ENCODE measurements around the gene EIF2AK2. TPM values are rescaled to one million over a fixed set of nuclear protein-coding genes. Genes with fewer than 3 reads are reported as not detected.
A peak's percentile ranks its signal among the peaks of the same experiment; 100 is the strongest.

The EIF2AK2 gene
- total RNA-seq, 3 donors from 2014 or later, result 13.8 to 23.4 (median 21.2) TPM

DNA sequence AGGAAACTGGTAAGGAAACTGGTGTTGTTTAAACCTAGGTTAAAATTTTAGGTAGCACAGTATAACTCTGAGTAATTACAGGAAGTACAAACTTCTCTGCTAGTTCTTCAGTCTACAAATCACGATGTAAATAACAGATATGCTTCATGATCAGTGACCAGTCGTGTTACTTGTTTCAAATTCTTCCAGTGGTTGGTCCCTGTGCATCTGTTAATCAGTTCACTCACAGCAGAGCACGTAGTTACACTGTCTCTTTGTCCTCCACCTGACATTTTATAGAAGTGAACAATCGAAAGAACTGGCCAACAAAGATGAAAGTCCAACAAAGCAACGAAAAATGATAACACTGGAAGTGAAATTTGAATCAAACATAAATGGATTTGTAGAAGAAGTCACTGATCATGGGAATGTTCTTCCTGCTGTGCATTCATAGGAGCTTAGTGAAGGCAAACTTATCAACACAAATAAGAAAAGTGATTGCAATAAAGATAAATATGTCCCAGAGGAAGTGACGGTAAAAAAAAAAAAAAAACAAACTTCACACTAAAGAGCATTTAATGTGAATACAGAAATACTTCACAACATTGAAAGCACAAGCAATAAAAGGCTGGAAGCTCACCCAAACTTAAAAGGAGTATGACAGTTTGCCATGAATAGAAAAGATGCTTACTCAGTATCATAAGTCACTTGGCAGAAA, 7.0 kb downstream of the EIF2AK2 start:
- Mint-ChIP-seq H3K4me1 (ENCODE audit: low read depth) (peaks cover 45% of the 10 kb centered on the region), H3K9me3 (peaks cover 5% of the 10 kb centered on the region), H3K36me3 (ENCODE audit: insufficient read depth) (peaks cover 36% of the 10 kb centered on the region), H3K27me3 (ENCODE audit: low read depth) (no peaks in the 10 kb centered on the region), H3K4me3 (peak overlapping the region; percentile 47)
- DNase-seq (no peak), ATAC-seq (peak; percentile 48 to 70)

DNA sequence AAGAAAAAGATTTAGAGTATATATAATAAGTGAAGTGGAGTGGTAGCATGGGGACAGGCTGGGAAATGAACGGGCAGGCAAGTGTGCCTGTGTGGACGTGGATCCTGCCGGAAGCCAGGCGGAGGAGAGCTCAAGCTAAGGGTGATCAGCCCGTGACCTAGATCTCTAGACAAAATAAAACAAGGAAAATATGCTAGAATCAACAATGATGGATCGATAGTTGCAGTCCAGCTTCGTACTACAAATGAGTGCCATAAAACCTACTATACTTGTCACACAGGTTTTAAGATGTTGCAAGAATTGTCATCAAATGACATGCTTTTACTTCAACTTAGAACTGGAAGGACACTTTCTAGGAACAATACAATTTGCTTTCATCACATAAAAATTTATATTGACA, 8.5 kb downstream of the EIF2AK2 start:
- H3K9me3 Mint-ChIP-seq, result no peaks in the 10 kb centered on the region
- no peaks in the 10 kb centered on the region for H3K27me3 Mint-ChIP-seq (ENCODE audit: low read depth)
- ATAC-seq (no peak), DNase-seq (no peak)
- H3K36me3 Mint-ChIP-seq (ENCODE audit: insufficient read depth), result peaks cover 35% of the 10 kb centered on the region
- peaks cover 34% of the 10 kb centered on the region for H3K4me1 Mint-ChIP-seq (ENCODE audit: low read depth)
- H3K4me3 Mint-ChIP-seq, result no peak overlapping the region

DNA sequence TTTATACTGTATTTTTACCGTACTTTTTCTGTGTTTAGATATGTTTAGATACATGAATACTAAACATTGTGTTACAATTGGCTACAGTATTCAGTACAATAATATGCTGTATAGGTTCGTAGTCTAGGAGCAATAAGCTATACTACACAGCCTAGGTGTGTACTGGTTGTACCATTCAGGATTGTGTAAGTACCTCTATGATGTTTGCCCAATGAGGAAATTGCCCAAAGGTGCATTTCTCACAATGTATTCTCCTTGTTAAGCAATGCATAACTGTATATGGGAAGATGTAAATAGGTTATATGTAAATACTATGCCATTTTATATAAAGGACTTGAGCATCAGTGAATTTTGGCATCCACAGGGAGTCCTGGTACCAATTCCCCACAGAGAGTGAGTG, 10.7 kb downstream of the EIF2AK2 start:
- DNase-seq, result no peak
- Mint-ChIP-seq H3K36me3 (ENCODE audit: insufficient read depth) (peaks cover 29% of the 10 kb centered on the region), H3K4me1 (ENCODE audit: low read depth) (peaks cover 16% of the 10 kb centered on the region), H3K4me3 (no peak overlapping the region), H3K9me3 (no peaks in the 10 kb centered on the region), H3K27me3 (ENCODE audit: low read depth) (no peaks in the 10 kb centered on the region)
- no peak for ATAC-seq

DNA sequence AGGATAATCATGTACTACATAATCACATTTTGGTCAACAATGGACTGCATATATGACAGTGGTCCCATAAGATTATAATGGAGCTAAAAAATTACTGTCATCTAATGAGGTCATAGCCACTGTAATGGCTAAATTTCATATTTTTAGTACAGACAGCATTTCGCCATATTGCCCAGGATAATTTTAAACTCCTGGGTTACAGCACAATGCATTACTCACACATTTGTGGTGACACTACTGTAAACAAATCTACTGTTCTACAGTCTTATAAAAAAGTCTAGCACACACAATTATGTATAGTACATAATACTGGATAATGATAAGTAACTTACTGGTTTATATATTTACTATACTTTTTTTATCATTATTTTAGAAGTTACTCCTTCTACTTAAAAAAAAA, 12.8 kb downstream of the EIF2AK2 start:
- Mint-ChIP-seq H3K36me3 (ENCODE audit: insufficient read depth) (peaks cover 36% of the 10 kb centered on the region), H3K9me3 (no peaks in the 10 kb centered on the region), H3K4me1 (ENCODE audit: low read depth) (peaks cover 4% of the 10 kb centered on the region), H3K4me3 (no peak overlapping the region), H3K27me3 (ENCODE audit: low read depth) (no peaks in the 10 kb centered on the region)
- DNase-seq, result no peak
- ATAC-seq, result no peak

DNA sequence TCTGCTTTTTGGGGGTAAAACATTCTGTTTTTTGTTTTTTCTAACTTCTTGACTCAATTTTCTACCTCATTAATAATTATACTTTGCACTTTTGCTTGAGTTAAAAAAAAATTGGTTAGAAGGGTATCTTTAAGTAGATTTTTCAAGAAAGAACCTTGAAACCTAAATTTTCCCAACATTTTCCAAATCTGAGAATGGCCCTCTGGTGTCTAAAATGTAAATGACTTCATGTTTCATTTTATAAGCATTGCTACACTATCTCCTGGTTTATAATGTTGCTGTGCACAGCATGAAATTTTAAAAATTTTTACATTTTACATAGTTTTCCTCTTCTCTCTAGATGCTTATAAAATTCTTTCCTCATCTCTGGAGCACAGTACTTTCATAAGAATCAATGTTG, 14.2 kb downstream of the EIF2AK2 start:
- Mint-ChIP-seq H3K27me3 (ENCODE audit: low read depth) (no peaks in the 10 kb centered on the region), H3K4me3 (no peak overlapping the region), H3K36me3 (ENCODE audit: insufficient read depth) (peaks cover 35% of the 10 kb centered on the region), H3K4me1 (ENCODE audit: low read depth) (peaks cover 4% of the 10 kb centered on the region), H3K9me3 (no peaks in the 10 kb centered on the region)
- DNase-seq, result no peak
- no peak for ATAC-seq

DNA sequence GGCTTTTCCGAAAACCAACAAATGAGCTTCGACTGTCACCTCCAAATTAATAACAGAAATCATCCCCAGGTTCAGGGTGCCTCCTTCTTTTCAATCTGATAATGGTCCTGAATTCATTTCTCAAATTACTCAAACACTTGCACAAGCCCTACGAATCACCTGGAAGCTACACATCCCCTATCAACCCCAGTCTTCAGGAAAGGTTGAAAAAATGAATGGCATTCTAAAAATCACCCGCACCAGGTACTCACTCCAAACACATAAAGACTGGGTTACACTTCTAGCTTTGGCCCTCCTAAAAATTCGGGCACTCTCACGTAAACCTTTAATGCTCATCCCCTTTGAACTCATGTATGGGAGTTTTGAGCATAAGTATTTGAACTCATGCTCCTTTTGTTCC, 23.9 kb downstream of the EIF2AK2 start:
- ATAC-seq, result no peak
- Mint-ChIP-seq H3K27me3 (ENCODE audit: low read depth) (no peaks in the 10 kb centered on the region), H3K36me3 (ENCODE audit: insufficient read depth) (peaks cover 52% of the 10 kb centered on the region), H3K4me3 (no peak overlapping the region), H3K9me3 (no peaks in the 10 kb centered on the region), H3K4me1 (ENCODE audit: low read depth) (no peaks in the 10 kb centered on the region)
- DNase-seq, result no peak

DNA sequence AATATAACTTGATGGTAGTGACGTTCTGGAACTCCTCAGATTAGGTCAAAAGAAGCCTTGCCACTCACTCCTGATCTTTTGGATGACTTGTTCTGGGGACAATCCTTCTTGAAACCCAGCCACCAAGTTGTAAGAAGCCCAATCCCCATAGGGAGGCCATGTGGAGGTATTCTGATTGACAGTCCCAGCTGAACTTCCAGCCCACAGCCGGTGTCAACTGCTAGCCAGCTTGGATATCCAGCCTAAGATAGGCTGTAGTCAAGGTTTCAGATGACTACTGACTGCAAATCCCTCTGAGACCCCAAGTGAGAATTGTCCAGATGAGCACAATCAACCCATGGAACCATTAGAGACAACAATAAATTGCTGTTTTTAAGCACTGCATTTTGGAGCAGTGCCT, 31.4 kb downstream of the EIF2AK2 start:
- Mint-ChIP-seq H3K9me3 (no peaks in the 10 kb centered on the region), H3K27me3 (ENCODE audit: low read depth) (no peaks in the 10 kb centered on the region), H3K4me3 (no peak overlapping the region), H3K4me1 (ENCODE audit: low read depth) (no peaks in the 10 kb centered on the region), H3K36me3 (ENCODE audit: insufficient read depth) (peaks cover 41% of the 10 kb centered on the region)
- no peak for ATAC-seq
- no peak for DNase-seq

DNA sequence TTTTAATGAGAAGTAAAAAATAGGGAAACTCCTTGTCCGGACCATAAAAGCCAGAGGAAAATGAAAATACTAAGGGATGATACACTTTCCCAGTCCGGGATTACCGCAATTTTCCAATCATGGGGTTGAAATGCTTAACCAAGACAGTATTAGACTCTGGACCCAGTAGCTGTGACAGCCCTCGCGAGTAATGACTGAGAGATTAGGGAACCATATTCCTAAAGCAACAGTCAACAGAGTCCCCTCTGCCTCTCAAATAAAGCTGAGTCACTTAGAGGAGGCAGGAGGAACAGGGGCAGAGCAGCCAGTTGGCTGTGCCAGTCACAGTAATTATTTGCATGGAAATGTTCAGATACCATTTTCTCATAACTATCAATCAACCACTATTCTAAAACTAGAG, 37.6 kb downstream of the EIF2AK2 start:
- no peaks in the 10 kb centered on the region for H3K9me3 Mint-ChIP-seq
- H3K4me3 Mint-ChIP-seq, result no peak overlapping the region
- no peak for DNase-seq
- H3K27me3 Mint-ChIP-seq (ENCODE audit: low read depth), result no peaks in the 10 kb centered on the region
- ATAC-seq, result no peak
- H3K36me3 Mint-ChIP-seq (ENCODE audit: insufficient read depth), result peaks cover 26% of the 10 kb centered on the region
- H3K4me1 Mint-ChIP-seq (ENCODE audit: low read depth), result peaks cover 3% of the 10 kb centered on the region

DNA sequence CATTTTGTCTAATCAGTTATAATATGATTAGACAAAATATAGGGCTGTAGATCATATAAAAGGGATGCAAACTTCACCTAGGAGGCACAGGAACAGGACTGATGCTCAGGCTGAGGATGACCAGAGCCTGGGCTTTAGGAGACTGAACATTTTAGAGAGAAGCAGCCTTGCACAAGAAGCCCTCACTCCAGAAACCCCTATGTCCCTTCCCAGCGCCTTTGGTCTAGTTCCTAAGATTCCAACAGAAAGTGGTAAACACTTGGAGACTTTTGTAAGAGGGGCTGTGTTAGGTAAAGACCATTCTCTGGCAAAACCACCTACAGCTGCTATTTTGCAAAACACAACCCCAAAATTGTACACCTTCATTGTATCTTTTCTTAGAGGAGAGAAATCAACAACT, 39.2 kb downstream of the EIF2AK2 start:
- no peaks in the 10 kb centered on the region for H3K27me3 Mint-ChIP-seq (ENCODE audit: low read depth)
- no peak for DNase-seq
- H3K4me1 Mint-ChIP-seq (ENCODE audit: low read depth), result peaks cover 3% of the 10 kb centered on the region
- no peak overlapping the region for H3K4me3 Mint-ChIP-seq
- H3K36me3 Mint-ChIP-seq (ENCODE audit: insufficient read depth), result peaks cover 29% of the 10 kb centered on the region
- H3K9me3 Mint-ChIP-seq, result no peaks in the 10 kb centered on the region
- no peak for ATAC-seq

DNA sequence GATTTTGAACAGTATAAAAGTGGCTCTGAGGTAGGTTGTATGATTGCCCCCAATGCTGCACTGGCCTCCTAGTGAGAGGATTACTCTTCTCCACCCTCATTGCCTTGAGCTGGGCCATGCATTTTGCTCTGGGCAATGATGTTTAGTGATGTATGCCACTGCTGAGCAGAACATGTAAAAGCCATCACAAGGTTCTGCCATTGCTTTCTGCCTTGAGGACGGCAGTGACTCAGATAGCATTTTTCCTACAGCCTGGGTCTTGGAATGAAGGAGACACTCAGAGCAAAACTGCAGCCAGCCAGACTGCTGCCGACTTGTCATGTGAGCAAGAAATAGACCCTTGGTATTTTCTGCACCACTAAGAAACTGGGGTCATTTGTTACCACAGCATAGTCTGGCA, 44.8 kb downstream of the EIF2AK2 start:
- no peaks in the 10 kb centered on the region for H3K27me3 Mint-ChIP-seq (ENCODE audit: low read depth)
- H3K9me3 Mint-ChIP-seq, result no peaks in the 10 kb centered on the region
- H3K4me3 Mint-ChIP-seq, result no peak overlapping the region
- ATAC-seq (no peak), DNase-seq (no peak)
- H3K4me1 Mint-ChIP-seq (ENCODE audit: low read depth), result peaks cover 3% of the 10 kb centered on the region
- peaks cover 45% of the 10 kb centered on the region for H3K36me3 Mint-ChIP-seq (ENCODE audit: insufficient read depth)

DNA sequence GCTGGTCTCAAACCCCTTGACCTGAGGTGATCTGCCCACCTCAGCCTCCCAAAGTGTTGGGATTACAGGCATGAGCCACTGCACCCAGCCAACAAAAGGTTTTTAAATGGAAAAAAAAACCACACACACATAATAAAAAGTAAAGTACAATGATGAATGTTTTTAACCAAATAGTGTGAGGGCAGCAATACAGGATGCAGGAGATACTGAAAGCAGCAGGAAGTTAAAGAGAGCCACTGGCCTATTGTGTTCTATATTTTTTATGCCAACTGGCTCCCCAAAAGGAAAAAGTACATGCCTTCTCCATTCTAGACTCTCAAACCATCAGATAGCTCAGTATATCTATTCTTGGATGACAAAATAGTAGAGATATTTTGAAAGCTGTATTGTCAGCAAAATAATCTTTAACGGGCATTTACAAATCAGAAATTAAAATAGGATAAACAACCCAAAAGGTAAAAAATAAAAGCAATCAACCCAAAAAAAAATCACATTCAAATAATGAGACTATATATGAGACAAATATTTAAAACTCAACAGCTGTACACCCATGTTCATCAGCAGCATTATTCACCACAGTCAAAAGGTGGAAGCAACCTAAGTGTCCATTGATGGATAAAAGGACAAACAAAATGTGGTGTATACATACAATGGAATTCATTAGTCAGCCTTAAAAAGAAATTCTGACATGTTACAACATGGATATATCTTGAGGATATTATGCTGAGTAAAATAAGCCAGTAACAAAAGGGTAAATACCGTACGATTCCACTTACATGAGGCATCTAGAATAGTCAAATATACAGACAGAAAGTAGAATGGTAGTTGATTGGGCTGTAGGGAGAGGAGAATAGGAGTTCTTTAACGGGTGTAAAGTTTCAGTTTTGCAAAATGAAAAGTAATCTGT, 46.2 kb downstream of the EIF2AK2 start:
- Mint-ChIP-seq H3K9me3 (no peaks in the 10 kb centered on the region), H3K36me3 (ENCODE audit: insufficient read depth) (peaks cover 46% of the 10 kb centered on the region), H3K27me3 (ENCODE audit: low read depth) (no peaks in the 10 kb centered on the region), H3K4me1 (ENCODE audit: low read depth) (no peaks in the 10 kb centered on the region), H3K4me3 (no peak overlapping the region)
- no peak for DNase-seq
- ATAC-seq, result no peak

DNA sequence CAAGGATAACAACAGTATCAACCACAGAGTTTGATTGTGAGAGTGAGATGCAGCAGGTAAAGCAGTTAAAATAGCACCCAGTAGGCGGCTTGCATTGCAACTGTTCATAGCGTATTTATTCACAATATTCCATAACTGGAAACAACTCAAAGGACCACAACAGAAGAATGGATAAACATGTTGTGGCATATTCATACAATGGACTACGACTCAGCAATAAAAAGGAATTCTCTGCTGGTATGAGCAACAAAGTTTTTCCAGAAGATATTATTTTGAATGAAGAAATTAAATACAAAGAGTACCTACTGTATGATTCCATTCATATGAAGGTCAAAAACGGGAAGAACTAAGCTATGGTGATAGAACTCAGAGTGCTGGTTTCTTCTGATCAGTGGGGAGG, 47.3 kb downstream of the EIF2AK2 start:
- no peaks in the 10 kb centered on the region for H3K9me3 Mint-ChIP-seq
- ATAC-seq, result no peak
- peaks cover 50% of the 10 kb centered on the region for H3K36me3 Mint-ChIP-seq (ENCODE audit: insufficient read depth)

DNA sequence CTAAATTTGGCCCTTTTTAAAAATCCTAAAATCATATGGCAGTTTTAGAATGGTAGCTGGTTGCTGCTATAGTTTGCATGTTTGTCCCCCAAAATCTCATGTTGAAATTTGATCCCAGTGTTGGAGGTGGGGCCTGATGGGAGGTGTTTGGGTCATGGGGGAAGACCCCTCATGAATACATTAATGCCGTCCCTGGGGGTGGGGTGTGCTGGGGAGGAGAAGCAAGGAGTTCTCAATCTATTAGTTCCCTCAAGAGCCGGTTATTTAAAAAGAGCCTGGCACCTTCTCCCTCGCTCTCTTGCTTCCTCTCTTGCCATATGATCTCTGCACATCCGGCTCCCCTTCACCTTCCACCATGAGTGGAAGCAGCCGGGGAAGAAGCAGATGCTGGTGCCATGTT, 51.6 kb downstream of the EIF2AK2 start:
- no peak for ATAC-seq
- H3K9me3 Mint-ChIP-seq, result no peaks in the 10 kb centered on the region
- no peaks in the 10 kb centered on the region for H3K27me3 Mint-ChIP-seq (ENCODE audit: low read depth)
- DNase-seq, result no peak
- H3K4me1 Mint-ChIP-seq (ENCODE audit: low read depth), result no peaks in the 10 kb centered on the region
- no peak overlapping the region for H3K4me3 Mint-ChIP-seq
- H3K36me3 Mint-ChIP-seq (ENCODE audit: insufficient read depth), result peaks cover 52% of the 10 kb centered on the region

More for the DNA sequence above, 47.3 kb downstream of the EIF2AK2 start:
- H3K4me1 Mint-ChIP-seq (ENCODE audit: low read depth), result no peaks in the 10 kb centered on the region
- no peak overlapping the region for H3K4me3 Mint-ChIP-seq
- no peaks in the 10 kb centered on the region for H3K27me3 Mint-ChIP-seq (ENCODE audit: low read depth)
- DNase-seq, result no peak

DNA sequence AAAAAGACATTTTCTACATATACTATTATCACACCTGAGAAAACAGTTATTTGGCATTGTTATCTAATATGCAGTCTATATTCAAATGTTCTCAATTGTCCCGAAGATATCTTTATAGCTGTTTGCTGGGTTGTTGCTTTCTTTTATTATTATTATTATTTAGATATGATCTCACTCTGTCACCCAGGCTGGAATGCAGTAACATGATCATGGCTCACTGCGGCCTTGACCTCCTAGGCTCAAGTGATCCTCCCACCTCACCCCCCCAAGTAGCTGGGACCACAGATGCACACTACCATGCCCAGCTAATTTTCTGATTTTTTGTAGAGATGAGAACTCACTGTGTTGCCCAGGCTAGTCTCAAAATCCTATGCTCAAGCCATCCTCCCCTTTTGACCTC, 52.6 kb downstream of the EIF2AK2 start:
- no peaks in the 10 kb centered on the region for H3K9me3 Mint-ChIP-seq
- peaks cover 56% of the 10 kb centered on the region for H3K36me3 Mint-ChIP-seq (ENCODE audit: insufficient read depth)
- ATAC-seq, result no peak
- DNase-seq, result no peak
- no peaks in the 10 kb centered on the region for H3K27me3 Mint-ChIP-seq (ENCODE audit: low read depth)
- H3K4me3 Mint-ChIP-seq, result no peak overlapping the region
- no peaks in the 10 kb centered on the region for H3K4me1 Mint-ChIP-seq (ENCODE audit: low read depth)

DNA sequence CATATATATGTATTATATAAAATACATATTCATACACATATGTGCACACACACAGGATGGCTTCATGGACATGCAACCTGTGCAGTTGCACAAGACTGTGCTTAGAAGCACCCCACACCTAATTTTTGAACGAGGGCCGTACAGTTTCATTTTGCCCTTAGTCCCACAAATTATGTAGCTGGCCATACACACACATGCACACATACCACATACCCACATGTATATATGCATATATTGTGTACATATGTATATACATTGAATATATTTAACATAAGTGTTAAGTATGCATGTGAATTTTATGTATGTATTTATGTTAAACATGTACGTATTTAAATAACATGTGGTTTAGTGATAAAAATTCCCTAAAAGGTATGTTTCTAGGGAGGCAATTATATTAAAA, 54.2 kb downstream of the EIF2AK2 start:
- ATAC-seq, result no peak

More for the DNA sequence above, 54.2 kb downstream of the EIF2AK2 start:
- H3K36me3 Mint-ChIP-seq (ENCODE audit: insufficient read depth), result peaks cover 46% of the 10 kb centered on the region
- no peak overlapping the region for H3K4me3 Mint-ChIP-seq
- no peak for DNase-seq
- H3K9me3 Mint-ChIP-seq, result no peaks in the 10 kb centered on the region
- no peaks in the 10 kb centered on the region for H3K4me1 Mint-ChIP-seq (ENCODE audit: low read depth)
- H3K27me3 Mint-ChIP-seq (ENCODE audit: low read depth), result no peaks in the 10 kb centered on the region

Measured in activated T-cell treated with anti-CD3 and anti-CD28 coated beads, Interleukin-2, amount 50 U/mL, for 4 hours (primary cell).